Activated naive CD4-positive, alpha-beta T cell treated with anti-CD3 and anti-CD28 coated beads, Interleukin-2, amount 50 U/mL, for 24 hours (primary cell): Measurements from ENCODE around the gene ARHGEF1.

Experiments used
- H3K27ac Mint-ChIP-seq: one replicate; pipeline ENCODE4 v1.8.0; 2021; ENCODE audit warnings: mild to moderate bottlenecking, mixed read lengths
- H3K27me3 Mint-ChIP-seq: one replicate; pipeline ENCODE4 v1.8.0; 2021; ENCODE audit warnings: mixed read lengths
- H3K36me3 Mint-ChIP-seq: one replicate; pipeline ENCODE4 v1.8.0; 2021; ENCODE audit warnings: mixed read lengths
- H3K4me1 Mint-ChIP-seq: one replicate; pipeline ENCODE4 v1.8.0; 2021; ENCODE audit warnings: mixed read lengths
- H3K4me3 Mint-ChIP-seq: one replicate; pipeline ENCODE4 v1.8.0; 2021; ENCODE audit warnings: mild to moderate bottlenecking, mixed read lengths
- H3K9me3 Mint-ChIP-seq: one replicate; pipeline ENCODE4 v1.8.0; 2021; ENCODE audit warnings: mixed read lengths

Gene ARHGEF1

GRCh38 chr19:41882568-41883462 is at the start of gene ARHGEF1:
Gene ARHGEF1, plus strand, starts transcription at chr19:41883184. Its CDS starts 4,899 bp downstream, at chr19:41888083.
- Mint-ChIP-seq H3K9me3 (no peaks in the 10 kb centered on the region), H3K36me3 (peaks cover 6% of the 10 kb centered on the region), H3K4me3 (peak within 1 kb of the TSS; percentile 95), H3K27ac (peak within 1 kb of the TSS; percentile 99), H3K4me1 (peaks cover 62% of the 10 kb centered on the region), H3K27me3 (no peaks in the 10 kb centered on the region)

GRCh38 chr19:41837981-41838708 is 44.8 kb upstream of the ARHGEF1 start:
- Mint-ChIP-seq H3K4me3 (no peak overlapping the region), H3K36me3 (no peaks in the 10 kb centered on the region), H3K27me3 (peaks cover 3% of the 10 kb centered on the region), H3K9me3 (no peaks in the 10 kb centered on the region), H3K27ac (no peak overlapping the region), H3K4me1 (no peaks in the 10 kb centered on the region)

GRCh38 chr19:41839211-41839610 is 43.8 kb upstream of the ARHGEF1 start:
- no peaks in the 10 kb centered on the region for H3K4me1 Mint-ChIP-seq
- peaks cover 3% of the 10 kb centered on the region for H3K27me3 Mint-ChIP-seq
- no peaks in the 10 kb centered on the region for H3K9me3 Mint-ChIP-seq
- no peaks in the 10 kb centered on the region for H3K36me3 Mint-ChIP-seq
- H3K27ac Mint-ChIP-seq, result no peak overlapping the region
- no peak overlapping the region for H3K4me3 Mint-ChIP-seq

- Mint-ChIP-seq H3K4me3 (no peak overlapping the region), H3K36me3 (no peaks in the 10 kb centered on the region), H3K27me3 (peaks cover 2% of the 10 kb centered on the region), H3K9me3 (no peaks in the 10 kb centered on the region), H3K4me1 (no peaks in the 10 kb centered on the region), H3K27ac (no peak overlapping the region)
Measured at GRCh38 chr19:41843371-41843770, 39.6 kb upstream of the ARHGEF1 start.

GRCh38 chr19:41844601-41845000 is 38.4 kb upstream of the ARHGEF1 start, which contains the start of gene LYPD4:
Gene LYPD4, minus strand, starts transcription at chr19:41844683. Its CDS starts 5,398 bp downstream, at chr19:41839285.
- Mint-ChIP-seq H3K4me3 (no peak within 1 kb of the TSS), H3K9me3 (no peaks in the 10 kb centered on the region), H3K27ac (no peak within 1 kb of the TSS), H3K36me3 (no peaks in the 10 kb centered on the region), H3K4me1 (no peaks in the 10 kb centered on the region), H3K27me3 (no peaks in the 10 kb centered on the region)

- H3K27me3 Mint-ChIP-seq, result no peaks in the 10 kb centered on the region
- no peak within 1 kb of the TSS for H3K4me3 Mint-ChIP-seq
- H3K9me3 Mint-ChIP-seq, result no peaks in the 10 kb centered on the region
- H3K4me1 Mint-ChIP-seq, result no peaks in the 10 kb centered on the region
- H3K27ac Mint-ChIP-seq, result no peak within 1 kb of the TSS
- H3K36me3 Mint-ChIP-seq, result no peaks in the 10 kb centered on the region
Measured at GRCh38 chr19:41845001-41845050, 38.2 kb upstream of the ARHGEF1 start, which contains the start of gene DMRTC2. Gene DMRTC2, plus strand, starts transcription at chr19:41845042. Its CDS starts 2,387 bp downstream, at chr19:41847429.

- no peaks in the 10 kb centered on the region for H3K36me3 Mint-ChIP-seq
- H3K27me3 Mint-ChIP-seq, result no peaks in the 10 kb centered on the region
- no peak overlapping the region for H3K4me3 Mint-ChIP-seq
- no peaks in the 10 kb centered on the region for H3K9me3 Mint-ChIP-seq
- no peak overlapping the region for H3K27ac Mint-ChIP-seq
- no peaks in the 10 kb centered on the region for H3K4me1 Mint-ChIP-seq
Measured at GRCh38 chr19:41845051-41845590, 37.9 kb upstream of the ARHGEF1 start.

- Mint-ChIP-seq H3K4me1 (no peaks in the 10 kb centered on the region), H3K27me3 (no peaks in the 10 kb centered on the region), H3K36me3 (no peaks in the 10 kb centered on the region), H3K9me3 (no peaks in the 10 kb centered on the region), H3K4me3 (no peak overlapping the region), H3K27ac (no peak overlapping the region)
Measured at GRCh38 chr19:41847351-41848105, 35.5 kb upstream of the ARHGEF1 start.

- no peaks in the 10 kb centered on the region for H3K9me3 Mint-ChIP-seq
- no peaks in the 10 kb centered on the region for H3K4me1 Mint-ChIP-seq
- no peak overlapping the region for H3K4me3 Mint-ChIP-seq
- no peaks in the 10 kb centered on the region for H3K36me3 Mint-ChIP-seq
- H3K27ac Mint-ChIP-seq, result no peak overlapping the region
- H3K27me3 Mint-ChIP-seq, result no peaks in the 10 kb centered on the region
Measured at GRCh38 chr19:41848666-41849065, 34.3 kb upstream of the ARHGEF1 start.

- Mint-ChIP-seq H3K9me3 (no peaks in the 10 kb centered on the region), H3K4me1 (no peaks in the 10 kb centered on the region), H3K27ac (no peak overlapping the region), H3K4me3 (no peak overlapping the region), H3K27me3 (no peaks in the 10 kb centered on the region), H3K36me3 (no peaks in the 10 kb centered on the region)
Measured at GRCh38 chr19:41849067-41849466, 33.9 kb upstream of the ARHGEF1 start.

- Mint-ChIP-seq H3K36me3 (no peaks in the 10 kb centered on the region), H3K4me3 (no peak overlapping the region), H3K4me1 (no peaks in the 10 kb centered on the region), H3K9me3 (no peaks in the 10 kb centered on the region), H3K27ac (no peak overlapping the region), H3K27me3 (no peaks in the 10 kb centered on the region)
Measured at GRCh38 chr19:41850381-41850780, 32.6 kb upstream of the ARHGEF1 start.

GRCh38 chr19:41851456-41851855 is 31.5 kb upstream of the ARHGEF1 start:
- no peaks in the 10 kb centered on the region for H3K9me3 Mint-ChIP-seq
- no peak overlapping the region for H3K4me3 Mint-ChIP-seq
- no peaks in the 10 kb centered on the region for H3K4me1 Mint-ChIP-seq
- no peak overlapping the region for H3K27ac Mint-ChIP-seq
- H3K36me3 Mint-ChIP-seq, result no peaks in the 10 kb centered on the region
- no peaks in the 10 kb centered on the region for H3K27me3 Mint-ChIP-seq

GRCh38 chr19:41853344-41853743 is 29.6 kb upstream of the ARHGEF1 start:
- Mint-ChIP-seq H3K4me1 (no peaks in the 10 kb centered on the region), H3K27ac (no peak overlapping the region), H3K27me3 (no peaks in the 10 kb centered on the region), H3K36me3 (no peaks in the 10 kb centered on the region), H3K9me3 (no peaks in the 10 kb centered on the region), H3K4me3 (no peak overlapping the region)

- no peak overlapping the region for H3K4me3 Mint-ChIP-seq
- no peaks in the 10 kb centered on the region for H3K36me3 Mint-ChIP-seq
- no peaks in the 10 kb centered on the region for H3K9me3 Mint-ChIP-seq
- no peak overlapping the region for H3K27ac Mint-ChIP-seq
- no peaks in the 10 kb centered on the region for H3K4me1 Mint-ChIP-seq
- H3K27me3 Mint-ChIP-seq, result no peaks in the 10 kb centered on the region
Measured at GRCh38 chr19:41853768-41854167, 29.2 kb upstream of the ARHGEF1 start.

- H3K9me3 Mint-ChIP-seq, result no peaks in the 10 kb centered on the region
Measured at GRCh38 chr19:41859213-41859617, 23.8 kb upstream of the ARHGEF1 start.

More at GRCh38 chr19:41859213-41859617, 23.8 kb upstream of the ARHGEF1 start:
- H3K4me3 Mint-ChIP-seq, result peak overlapping the region; percentile 91
- H3K4me1 Mint-ChIP-seq, result peaks cover 34% of the 10 kb centered on the region
- H3K36me3 Mint-ChIP-seq, result peaks cover 28% of the 10 kb centered on the region
- H3K27ac Mint-ChIP-seq, result peak overlapping the region; percentile 98
- H3K27me3 Mint-ChIP-seq, result no peaks in the 10 kb centered on the region
